Kidney epithelial cell (primary cell): ENCODE measurements around the gene ACOT11. TPM values are rescaled to one million over a fixed set of nuclear protein-coding genes. Genes with fewer than 3 reads are reported as not detected.

Experiments
- total RNA-seq: library from RNA; depleted of rRNA; stranded (reverse); fragments of >200 nt; gene quantifications from 2 replicates; pipeline ENCODE4 v1.2.3, GENCODE V29; 2015

ACOT11 gene
- total RNA-seq, 1 donor from 2014 or later = 3.1 TPM

Other genes starting within 250 kb of the ACOT11 start
- gene SSBP3, start 141.8 kb upstream of the ACOT11 start, total RNA-seq = 19.7 and 20.9 TPM in 2 replicates
- not detected in 2 replicates for gene FAM151A, start 75.3 kb downstream of the ACOT11 start, total RNA-seq
- gene MROH7, start 93.6 kb downstream of the ACOT11 start, total RNA-seq = 0.21 TPM in 1 of 2 replicates, not detected in the other
- gene TTC4, start 167.6 kb downstream of the ACOT11 start, total RNA-seq = 29.6 and 30.8 TPM in 2 replicates
- gene PARS2, start 216.3 kb downstream of the ACOT11 start, total RNA-seq = 10.8 and 11.5 TPM in 2 replicates